NCI-H510A treated with DMSO at 0.1 percent for 48 hours (cell line): ENCODE data around the gene GAS2L3.

Source experiments
- DNase-seq: peaks from one replicate; lab custom pipeline; 2025; lab: John Stamatoyannopoulos, UW

GAS2L3 gene

DNA sequence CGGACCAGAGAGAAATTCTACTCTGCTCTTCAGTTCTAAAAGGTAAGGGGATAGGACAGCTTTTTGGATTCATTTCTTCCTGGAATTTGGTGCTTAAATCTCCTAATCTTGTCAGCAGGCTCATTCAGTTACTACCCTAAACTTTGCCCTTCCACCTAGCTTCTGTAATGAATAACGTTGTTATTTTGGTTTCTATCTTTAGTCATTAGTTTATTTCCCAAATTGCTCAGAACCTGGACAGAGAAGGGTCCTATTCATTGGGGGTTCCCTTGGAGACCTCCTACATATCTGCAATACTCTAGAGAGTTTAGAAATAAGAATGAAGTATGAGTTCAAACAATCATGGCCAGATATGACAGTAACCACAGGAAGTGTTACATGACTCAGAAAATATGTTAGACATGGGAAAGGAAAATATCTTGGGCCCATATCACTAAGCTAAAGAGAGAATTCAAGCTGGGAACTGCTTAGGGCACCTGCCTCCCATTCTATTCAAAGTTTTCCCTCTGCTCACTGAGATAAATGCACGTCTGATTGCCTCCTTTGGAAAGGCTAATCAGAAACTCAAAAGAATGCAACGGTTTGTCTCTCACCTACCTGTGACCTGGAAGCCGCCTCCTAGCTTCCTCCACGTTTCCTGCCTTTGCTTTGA is 87.9 kb downstream of the GAS2L3 start:
- no peak for DNase-seq

DNA sequence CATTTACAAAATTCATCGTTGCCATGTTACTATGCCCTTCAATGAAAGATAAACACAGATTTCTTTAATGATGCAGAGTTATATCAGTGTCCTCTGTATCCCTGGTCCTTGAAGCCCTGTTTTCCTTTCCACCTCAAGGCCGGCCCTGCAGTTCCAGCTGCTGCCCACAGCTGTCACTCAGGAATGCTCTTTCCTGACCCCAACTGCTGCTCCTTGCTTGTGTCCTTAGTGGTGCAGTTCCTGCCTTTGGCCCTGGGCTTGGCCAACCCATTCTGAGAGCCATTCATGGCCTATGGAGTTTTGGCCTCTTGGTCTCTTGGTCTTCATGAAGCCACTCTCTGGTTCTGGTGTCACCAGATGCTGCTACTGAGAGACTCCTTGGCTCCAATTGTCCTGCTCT is 93.1 kb downstream of the GAS2L3 start:
- no peak for DNase-seq

DNA sequence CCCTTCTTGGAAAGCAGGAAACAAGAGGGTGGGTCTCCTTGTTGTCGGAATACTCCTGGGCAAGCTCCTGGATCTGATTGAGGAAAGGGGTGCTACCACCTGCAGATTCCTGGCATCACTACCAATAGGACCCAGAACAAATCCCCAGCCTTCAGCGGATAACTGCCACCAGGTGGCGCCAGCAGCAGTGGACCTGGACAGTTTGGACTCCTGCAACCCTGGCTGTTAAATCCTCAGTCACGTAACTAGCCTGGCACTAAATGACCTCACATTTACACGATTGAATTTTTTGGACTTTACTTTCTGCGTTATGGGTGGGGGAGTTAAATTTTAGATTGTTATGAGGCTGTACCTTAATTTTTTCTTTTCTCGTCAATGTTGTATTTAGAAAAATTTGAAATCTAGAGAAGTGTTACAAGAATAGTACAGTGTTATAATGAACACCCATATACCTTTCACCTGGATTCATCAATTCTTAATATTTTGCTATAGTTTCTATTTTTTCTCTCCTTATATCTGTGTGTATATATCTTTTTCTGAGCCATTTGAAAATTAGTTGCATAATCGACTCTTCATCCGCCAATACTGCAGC is 95.6 kb downstream of the GAS2L3 start:
- DNase-seq, result peak; percentile 77

DNA sequence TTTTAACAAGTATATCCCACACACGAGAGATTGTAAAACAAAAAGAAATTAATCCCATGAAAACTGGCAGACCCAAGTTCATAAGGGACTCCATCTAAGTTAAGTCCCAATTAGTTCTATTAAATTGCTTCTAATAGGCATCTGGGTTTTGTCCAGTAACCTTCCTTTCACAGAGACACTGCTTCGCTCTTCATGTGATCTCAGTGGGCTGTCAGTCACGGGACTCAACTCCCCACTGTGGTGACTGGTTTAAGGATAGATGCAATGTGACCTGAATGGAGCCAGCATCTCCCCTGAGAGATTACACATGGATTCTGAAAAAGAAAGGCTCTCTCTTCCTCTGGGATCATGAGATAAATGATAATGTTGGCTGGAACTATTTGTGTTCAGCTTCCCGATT is 96.4 kb downstream of the GAS2L3 start:
- no peak for DNase-seq

DNA sequence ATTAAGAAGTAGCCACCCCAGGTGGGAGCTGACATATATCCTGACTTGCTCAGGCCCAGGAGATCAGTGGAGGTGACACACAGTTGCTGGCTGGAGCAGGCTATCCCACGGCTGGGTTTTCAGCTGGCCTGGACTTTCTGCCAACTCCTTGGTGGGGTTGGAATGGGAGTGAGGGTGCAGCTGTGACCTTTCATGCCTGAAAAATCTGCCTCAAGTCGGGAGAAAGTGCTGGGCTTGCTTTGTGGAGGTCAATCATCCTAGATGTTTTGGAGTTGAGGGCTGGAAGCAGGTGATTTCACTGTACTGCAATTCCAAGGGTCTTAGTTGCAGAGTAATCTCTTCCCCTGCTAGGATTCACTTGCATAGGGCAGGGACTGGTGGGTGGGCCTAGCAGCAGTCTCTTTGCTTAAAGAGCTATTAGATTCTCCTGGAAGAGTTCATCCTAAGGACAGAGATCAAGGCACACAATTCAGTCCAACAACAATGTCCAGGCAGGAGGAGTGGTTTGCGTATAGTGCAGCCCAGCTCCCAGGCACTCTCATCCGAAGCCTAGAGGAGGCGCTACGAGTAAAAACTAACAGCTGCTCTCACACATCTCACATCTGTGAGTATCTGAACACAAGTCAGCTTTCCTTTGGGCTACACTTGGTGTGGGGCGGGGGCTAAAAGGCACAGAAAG is 98.1 kb downstream of the GAS2L3 start:
- no peak for DNase-seq

DNA sequence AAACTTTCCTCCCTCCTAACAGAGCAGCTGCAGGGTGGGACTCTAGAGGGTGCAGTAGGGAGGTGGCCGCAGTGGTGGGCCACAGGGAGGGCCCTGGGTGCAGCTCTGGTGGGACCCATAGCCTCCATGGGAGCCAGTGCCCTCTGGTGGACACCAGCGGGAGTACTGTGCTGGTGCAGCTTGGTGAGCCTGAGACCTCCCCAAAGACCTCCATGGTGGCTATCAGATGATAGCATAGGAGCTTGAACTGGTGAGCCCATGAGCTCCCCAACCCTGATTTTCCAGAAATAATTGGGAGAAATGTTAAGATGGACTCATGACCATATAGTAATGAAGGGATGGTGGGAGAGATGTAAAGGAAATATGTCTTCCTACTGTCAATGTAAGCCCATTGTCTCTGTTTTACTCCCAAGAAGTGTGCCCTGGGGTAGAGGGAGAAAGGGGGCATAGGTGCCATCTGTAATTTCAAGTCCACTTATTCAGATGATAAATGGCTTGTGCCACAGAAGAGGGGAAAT is 98.7 kb downstream of the GAS2L3 start:
- DNase-seq, result no peak

DNA sequence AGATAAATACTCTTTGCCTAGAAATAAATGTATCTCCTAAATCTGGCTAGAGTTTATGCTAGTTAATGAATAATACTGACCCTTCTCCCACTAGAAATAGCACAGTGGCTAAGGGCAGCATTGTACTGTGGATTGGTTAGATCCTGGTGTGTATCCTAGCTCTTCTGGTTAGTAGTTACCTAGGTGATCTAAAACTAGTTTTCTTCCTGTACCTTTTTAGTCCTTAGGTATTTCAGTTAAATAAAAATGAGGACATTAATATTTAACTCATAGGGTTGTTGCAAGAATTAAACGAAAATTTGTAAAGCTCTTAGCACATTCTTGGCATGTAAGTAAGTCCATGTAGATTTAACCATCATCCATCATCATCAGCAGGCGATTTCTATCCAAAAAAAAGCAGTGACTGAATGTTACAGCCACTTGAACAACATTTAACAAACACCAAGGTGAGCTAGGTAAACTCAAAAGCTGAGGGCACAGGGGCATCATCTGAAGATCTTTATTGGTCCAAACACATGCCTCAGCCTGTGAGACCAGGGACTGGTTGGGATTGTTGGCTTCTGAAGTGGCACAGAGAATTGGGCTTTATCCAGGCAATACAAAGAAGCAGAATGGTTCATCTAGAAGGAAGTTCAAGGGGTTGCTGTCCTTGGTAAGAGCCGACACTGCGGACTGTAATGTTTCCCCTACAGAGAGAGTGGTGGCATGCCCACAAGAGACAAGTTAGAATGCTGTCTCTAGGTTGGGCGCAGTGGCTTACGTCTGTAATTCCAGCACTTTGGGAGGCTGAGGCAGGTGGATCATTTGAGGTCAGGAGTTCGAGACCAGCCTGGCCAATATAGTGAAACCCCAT is 100.8 kb downstream of the GAS2L3 start:
- DNase-seq, result no peak
